HG03575 (cell line): ENCODE data around the gene MVB12B.

Experiments used
- ATAC-seq: cut with Tn5 transposase; IDR thresholded peaks from one replicate; pipeline ENCODE4 v1.9.1; 2021; ENCODE audit not compliant: unreplicated experiment, insufficient number of reproducible peaks, low FRiP score; ENCODE audit errors: extremely low read depth

Gene MVB12B

DNA sequence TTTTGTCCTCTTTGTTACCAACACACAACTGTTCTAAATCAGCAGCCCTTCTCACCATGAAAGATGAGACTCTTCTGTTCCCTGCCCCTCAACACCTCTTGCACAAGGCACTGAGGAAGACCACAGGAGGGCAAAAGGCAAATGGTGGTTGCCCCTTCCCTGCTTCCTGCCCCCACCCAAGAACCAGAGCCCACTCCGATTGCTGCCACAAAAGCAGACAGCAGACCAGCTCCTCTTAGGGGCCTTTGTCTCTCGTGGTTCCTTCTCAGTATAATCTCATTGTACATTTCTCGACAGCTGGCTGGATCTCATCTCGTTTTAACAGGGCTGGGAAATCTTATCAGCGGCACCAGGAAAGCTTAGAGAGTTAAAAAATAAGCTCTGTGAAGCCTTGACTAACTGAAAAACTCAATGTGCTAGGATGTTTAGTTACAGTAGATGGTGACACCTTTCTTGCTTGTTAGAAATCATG is 1.1 kb downstream of the MVB12B start:
- ATAC-seq: no peak

DNA sequence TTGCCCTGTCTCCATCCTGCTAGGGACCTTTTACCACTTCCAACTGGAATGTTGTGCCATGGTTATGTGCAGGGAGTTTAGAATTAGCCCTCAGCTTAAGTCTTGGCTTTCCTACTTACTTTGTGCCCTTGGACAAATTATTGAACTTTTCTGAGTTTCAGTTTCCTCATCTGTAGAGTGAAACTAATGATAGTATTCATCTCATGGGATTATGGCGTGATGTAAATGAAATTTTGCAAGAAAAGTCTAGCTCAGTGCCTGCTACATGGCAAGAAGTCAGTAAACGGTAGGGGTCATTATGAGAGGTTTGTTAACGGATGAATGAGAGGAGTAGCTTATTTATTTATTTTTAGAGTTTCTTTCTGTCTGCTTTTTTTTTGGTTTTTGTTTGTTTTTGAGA is 1.8 kb downstream of the MVB12B start:
- ATAC-seq: no peak

DNA sequence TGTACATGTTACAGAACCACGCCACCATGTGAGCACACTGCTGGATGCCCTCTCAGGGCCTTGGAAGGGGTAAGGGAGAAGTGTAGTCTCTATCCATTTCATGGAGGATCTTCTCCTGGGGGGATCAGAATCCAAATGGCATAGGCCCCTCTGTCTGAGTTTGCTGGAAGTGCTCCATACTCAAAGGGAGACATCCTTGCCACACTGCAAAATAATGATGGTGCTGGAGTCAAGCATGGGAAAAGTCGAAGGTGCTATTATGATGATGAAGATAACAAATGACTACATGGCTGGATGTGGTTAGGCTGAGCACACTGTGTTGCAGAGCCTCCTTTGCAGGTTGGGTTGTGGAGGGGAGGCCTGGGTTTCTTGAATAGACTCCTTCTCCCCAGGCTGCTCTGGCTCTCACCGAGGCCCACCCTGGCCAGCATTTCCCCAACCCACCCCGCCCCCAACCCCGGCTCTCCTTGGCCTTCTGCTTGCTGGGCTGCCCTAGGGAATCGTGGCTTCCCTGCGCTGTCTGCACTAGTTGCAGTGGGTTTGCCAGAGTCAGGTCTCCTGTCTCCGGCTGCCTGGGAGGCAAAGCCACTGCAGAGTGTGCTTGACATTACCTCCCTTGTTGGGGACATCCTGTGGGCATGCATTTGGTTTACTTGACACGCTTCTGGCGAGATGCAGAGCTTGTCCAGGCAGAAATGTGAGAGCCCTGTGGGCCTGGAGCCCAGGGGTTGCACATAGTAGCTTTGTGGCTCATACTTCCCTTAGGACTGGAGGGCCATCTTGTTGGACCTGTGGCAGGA is 3.0 kb downstream of the MVB12B start:
- no peak for ATAC-seq

DNA sequence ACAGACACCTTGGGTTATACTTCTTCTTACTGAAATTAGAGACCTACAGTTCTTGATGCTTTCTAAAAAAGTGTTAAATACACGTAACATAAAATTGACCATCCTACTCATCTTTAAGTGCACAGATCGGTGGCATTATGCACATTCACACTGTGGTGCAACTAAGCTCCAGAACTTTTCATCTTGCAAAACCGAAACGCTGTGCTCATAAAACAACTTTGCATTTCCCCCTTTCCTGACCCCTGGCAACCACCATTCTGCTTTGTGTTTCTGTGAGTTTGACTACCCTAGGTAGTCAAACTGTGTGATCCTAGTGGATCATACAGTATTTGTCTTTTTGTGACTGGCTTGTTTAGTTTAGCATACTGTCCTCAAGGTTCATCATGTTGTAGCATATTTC is 3.9 kb downstream of the MVB12B start:
- ATAC-seq: no peak

DNA sequence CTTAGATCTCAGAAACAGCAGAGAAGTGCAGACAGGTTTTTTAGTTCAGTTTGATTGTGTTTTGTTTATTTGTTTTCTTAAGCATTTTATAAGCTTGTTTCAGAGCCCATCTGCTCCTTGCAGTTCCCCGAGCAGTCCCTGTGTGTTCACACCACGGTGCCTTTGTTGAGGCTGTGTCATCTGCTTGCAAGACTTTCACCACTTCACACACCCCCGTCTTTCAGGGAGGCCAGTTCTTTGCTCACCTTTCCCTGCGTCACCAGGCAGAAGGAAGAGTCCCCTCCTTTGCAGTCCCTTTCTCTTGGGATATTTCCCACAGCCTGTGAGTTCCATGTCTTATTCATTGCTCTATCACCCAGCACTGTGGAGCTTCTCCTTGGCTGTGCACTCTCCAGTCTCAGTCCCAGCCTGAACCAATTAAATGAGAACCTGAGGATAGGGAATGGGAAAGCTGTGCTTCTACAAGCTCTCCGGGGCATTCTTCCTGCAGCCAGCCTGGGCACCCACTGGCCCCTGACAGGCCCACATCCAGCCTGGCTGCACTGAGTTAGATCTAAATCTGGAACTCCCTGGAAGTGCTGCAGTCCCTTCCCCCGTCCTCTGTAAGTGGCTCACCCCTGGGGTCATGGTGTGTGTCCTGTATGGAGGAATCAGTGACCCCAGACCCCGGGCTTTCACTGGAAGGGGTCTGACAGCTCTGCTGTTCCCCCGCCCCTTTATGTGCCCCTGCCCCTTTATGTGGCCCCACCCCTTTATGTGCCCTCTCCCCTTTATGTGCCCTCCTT is 5.5 kb downstream of the MVB12B start:
- ATAC-seq: no peak

DNA sequence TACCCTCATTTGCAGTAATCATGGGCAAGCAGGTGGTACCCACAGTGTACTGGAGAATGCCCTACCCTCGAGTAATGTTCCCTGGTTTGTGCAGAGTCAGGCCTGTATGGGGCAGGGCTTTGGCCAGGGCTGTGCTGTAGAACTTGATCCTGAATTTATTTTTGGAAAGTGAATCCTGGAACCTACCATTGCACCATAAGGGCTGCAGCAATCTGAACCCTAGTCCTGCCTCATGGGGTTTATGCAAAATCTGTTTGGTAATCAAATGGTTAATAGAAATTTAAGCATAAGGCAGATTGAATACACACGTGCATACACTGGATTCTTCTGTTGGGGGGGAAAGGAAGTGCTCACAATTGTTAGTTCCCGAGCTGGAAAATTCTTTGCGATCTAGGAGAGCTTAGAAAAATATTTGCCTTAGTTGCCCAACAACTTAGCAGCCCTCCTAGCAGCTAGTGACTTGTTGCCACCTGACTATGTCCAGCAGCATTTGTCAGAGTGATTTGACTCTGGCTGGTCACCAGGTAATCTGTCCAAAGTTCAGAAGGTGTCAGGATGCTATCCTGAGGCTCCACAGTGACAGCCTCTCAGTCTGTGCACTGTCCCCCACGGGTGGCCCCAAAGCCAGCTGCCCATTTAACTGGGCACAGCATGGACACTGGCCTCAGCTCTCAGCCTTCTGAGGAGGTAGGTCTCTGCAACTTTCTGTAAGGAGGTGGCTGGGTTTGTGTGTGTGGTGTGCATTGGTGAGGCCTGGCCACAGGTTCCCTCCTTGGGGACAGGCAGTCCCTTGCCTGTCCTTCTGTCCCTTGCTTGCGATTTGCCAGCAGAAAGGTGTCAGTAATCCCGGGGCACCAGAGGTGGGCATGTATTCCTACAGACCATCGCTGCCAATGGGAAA is 8.3 kb downstream of the MVB12B start:
- ATAC-seq: no peak

DNA sequence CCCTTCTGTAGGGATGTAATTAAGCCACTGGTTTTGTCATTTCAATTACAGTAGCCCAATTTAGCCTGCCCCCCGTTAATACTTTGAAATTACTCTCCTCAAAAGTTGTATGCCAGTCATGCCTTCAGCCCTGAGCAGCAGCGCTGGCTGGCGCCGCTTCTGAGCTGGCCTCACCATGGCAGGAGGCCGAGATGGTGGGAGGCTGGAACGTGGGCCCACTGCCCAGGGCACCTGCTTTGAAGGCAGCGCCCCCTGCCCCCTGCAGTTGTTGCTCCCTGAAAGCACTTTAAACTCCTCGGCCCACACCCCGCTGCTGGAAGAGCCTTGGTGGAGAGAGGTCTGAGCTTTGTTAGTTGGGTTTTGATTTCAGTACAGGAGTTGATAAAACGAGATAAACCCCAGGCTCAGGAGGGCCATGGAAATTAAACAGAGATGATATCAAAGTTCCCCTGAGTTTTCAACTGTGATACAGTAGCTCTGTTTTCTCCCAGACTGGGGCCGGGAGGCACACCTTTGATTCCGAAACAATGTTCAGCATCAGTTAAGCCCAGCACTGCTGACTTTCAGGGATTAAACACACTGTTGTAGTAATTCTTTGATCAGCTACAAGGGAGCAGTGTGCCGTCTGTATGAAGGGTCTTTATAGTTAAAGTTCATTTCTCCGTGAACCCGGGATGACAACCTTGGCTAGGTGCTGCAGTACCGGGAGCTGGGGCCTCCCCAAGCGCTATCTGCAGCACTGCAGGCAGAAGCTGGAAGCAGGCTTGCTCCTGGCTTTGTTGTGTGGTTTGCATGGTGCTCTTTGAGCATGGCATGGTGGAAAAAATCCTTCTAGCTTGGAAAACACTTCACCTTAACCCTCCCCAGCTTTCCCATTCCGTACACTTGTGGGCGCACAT is 9.5 kb downstream of the MVB12B start:
- ATAC-seq: no peak

DNA sequence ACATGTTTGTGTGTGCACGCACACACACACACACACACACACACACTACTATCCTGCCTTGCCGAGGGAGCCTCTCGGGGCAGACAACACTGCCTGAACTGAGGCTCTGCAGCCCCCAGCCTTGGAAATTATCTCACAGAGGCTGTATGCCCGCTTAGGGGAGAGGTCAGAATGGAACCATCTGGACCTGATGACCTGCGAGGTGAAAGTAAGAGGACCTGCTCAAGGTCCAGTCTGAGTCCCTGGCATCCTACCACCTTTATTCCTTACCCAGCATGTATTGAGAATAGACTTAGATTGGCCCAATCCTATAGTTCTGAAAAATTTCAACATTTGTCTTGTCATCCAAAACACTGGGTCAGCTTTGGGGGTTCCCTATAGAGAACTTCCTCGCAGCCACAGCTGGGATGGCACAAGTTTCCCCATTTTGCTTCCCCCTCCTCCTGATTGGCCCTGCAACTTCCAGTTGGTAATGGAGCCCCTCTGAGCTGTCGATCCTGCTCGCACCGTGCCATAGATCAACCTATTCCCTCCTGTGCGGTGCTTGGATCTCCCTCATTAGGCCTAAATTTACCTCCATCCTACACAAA is 10.2 kb downstream of the MVB12B start:
- no peak for ATAC-seq

DNA sequence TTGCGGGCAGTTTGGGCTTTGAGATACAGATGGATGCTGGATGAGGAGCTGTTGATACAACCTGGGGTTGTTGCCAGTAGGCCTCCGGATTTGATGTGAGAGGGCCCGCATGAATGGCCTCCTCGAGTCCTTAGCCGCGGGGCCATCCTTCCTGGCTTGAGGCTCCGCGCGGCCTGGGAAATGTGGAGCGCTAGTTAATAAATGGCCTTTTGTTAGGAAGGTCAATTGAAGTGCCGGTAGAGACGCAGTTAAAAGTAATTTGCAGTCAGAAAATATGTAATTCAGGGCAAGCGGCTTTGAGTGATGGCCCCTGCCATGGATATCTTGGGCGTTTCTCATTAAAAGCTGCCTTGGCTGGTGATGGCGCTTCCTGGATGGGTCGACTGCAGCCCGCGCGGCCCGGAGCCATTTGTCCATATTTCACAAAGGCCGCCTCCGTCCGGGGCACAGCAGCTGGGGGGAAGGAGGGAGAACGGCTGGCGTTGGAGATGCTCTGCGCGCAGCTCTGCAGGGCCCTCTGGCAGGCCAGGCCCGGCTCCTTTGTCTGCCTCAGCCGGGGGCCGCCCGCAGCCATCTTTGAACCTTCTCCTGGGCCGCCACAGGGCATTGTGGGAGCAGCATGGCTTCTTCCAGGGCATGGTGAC is 11.2 kb downstream of the MVB12B start:
- no peak for ATAC-seq

DNA sequence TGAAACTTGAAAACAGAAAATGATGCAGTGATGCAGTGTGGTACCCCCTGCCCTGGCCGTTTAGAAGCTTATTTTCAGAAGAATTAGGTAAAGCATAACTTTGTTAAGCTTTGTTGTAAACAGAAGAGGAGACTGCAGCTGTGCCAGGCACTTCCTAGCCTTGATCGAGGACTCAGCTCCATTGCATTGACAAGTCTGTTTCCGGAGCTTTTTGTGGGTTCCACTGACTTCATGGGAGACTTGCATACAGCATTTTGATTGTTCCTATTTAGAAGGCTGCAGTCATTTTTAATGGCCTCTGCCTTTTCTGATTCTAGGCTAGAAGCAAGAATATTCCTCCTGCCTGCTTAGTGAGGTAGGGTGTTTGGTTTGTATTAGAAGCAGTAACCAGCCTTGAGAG is 12.3 kb downstream of the MVB12B start:
- ATAC-seq: no peak

DNA sequence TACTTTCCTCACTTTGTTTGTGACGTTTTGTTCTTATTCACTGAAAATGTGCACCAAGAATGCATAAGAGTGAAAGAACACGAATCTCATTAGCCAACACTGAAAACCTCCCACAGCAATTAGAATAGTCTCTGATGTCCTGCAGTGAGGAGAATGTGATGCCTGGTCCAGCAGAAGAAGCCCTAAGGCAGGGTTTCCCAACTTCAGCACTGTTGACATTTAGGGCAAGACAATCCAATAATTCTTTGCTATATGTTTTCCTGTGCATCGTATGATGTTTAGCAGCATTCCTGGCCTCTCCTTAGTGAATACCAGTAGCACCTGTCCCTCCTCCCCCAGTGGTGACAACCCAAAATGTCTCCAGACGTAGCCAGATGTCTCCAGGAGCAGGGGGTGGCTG is 14.8 kb downstream of the MVB12B start:
- no peak for ATAC-seq

DNA sequence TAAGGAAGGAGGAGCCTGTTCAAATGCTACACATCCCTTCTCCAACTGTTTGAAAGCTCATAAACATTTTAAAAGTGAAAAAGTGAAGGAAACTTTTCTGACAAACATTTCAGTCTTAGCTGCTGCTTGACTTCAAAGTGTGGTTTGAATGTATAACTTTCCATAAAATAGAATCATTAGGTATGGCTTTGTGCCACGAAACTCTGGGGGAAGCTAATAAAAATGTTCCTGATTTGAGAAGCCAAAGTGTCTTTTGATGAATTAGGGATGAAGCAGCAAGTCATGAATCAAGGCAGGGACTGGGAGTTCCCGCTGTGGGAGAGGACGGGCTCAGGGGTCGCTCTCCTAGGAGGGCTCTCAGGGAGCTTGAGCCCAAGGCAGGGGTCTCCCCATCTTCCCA is 15.3 kb downstream of the MVB12B start:
- no peak for ATAC-seq

DNA sequence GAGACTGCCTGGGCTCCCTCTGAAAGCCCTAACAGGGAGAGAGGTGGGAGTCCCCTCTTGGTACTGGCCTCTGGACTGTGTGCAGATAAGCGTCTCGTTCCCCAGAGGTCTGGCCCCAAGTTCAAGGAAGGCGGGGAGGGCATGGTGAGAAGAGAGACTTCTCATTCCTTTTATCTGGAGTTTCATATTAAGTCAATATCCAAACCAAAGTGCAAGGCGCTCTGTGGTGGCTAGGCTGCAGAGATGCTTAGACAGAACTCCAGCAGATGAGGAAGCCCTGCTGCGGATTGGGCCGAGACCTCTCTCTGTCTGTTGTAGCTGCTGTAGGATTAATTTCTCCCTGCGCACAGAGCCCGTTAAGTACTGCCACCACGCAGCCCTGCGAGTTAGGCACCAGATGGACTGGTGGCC is 16.0 kb downstream of the MVB12B start:
- no peak for ATAC-seq

DNA sequence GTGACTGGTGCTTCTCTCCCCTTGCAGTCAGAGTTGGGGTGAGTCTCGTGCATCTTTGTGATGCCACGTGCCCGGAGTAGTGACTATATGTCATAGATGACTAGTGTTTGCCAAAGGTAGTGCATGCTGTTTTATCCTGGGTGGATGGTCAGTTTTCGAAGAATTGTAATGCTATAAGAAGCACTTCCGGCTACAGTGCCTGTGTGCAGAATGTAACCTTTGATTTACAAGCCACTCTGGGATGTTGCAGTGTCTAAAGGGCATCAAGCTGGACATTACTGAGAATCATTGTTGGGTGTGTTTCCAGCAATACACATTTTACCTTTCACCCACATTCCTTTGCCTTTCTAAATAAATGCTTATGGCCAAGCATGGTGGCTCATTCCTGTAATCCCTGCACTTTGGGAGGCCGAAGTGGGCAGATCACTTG is 16.7 kb downstream of the MVB12B start:
- no peak for ATAC-seq

DNA sequence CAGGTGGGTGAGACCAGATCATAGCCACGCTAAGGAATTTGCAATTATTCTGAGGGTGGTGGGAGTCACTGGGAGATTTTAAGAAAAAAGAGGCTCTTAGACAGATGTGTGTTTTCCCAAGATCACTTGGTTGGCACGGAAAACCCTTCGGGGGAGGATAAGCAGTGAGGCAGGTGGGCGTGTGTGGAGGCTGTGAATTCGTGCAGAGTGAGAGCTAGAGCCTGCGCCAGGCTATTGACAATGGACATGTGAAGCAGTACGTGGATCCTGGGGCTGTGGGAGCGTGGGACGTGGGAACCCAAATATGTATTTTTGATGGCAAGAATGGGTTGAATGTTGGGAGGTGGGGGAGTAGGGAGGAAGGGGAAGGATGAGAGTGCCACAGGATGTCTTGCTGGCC is 19.4 kb downstream of the MVB12B start:
- ATAC-seq: no peak

DNA sequence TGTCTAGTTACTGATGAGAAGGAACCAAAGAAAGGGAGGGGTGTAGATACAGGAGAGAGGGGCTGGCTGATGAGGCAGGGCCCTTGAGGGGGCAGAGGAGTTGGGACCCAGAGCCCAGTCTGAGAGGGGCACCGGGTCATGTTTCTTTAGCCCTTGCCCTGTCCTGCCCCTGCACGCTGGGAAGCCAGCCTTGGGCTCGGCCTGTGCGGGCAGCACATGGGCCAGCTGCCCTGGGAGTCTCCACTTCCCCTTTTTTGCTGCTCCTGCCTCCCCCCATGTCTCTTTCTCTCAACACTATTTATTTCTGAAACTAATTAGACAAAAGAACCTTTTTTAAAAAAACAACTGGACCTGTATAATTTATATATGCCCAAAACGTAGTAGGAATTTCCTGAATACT is 20.5 kb downstream of the MVB12B start:
- ATAC-seq: no peak

DNA sequence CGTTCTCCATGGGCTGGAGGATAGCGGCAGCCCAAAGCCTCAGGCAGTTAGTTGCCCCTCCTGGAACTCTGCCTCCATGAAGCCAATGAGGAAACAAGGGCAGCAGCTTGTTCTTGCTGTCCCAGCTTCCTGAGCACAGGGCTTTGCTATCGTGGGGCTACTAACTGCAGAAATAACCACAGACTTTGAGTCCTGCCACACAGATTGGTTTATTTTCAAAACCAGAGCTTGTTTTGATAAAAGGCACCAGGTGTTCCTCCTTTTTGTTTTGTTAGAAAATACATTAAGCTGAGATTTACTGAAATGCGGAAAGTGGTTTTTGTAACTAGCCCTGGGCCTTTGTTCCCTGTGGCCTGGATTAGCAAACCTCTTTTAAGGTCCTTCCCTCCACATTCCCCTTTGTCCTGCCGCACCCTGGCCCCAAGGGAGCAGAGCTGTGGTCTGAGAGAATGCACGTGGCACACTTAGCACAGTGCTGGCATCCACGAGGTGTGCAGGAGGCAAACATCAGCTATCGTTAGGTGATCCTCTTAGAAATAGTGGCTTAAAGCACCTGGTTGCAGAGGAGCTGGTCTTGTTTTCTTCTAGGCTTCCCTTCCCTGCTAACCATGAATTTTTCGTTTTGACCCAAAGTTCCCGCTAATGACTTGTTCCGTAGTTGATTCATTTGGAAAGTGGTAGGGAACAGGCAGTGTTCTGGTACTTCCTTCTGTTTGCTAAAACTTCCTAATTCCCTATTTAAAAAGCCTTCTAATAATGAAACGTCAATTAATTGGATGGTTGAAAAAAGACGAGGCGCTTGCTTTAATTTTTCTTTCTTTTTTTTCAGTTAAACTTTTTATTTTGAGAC is 21.5 kb downstream of the MVB12B start:
- no peak for ATAC-seq
